Stimulated activated CD8-positive, alpha-beta memory T cell treated with anti-CD3 and anti-CD28 coated beads, Interleukin-12 subunit alpha, Interleukin-12 subunit beta, amount 100 ng/mL, for 1 hour (primary cell): ENCODE data around the gene ADAMTS17.

Experiments
- DNase-seq: peaks from one replicate; pipeline ENCODE4 v3.0.0-alpha.2; 2020; ENCODE audit warnings: low read depth

Gene ADAMTS17

GRCh38 chr15:100125401-100126191, 216.2 kb downstream of the ADAMTS17 start:
- no peak for DNase-seq

GRCh38 chr15:100124936-100125335, 216.8 kb downstream of the ADAMTS17 start:
- DNase-seq, result no peak

GRCh38 chr15:100124361-100124760, 217.4 kb downstream of the ADAMTS17 start:
- DNase-seq, result no peak

- no peak for DNase-seq
These were observed 218.2 kb downstream of the ADAMTS17 start for GRCh38 chr15:100123611-100124010.

- DNase-seq, result no peak
These were observed 220.5 kb downstream of the ADAMTS17 start for GRCh38 chr15:100121285-100121684.

- DNase-seq, result no peak
These were observed 221.7 kb downstream of the ADAMTS17 start for GRCh38 chr15:100120111-100120510.

GRCh38 chr15:100118546-100118945, 223.2 kb downstream of the ADAMTS17 start:
- no peak for DNase-seq

GRCh38 chr15:100116416-100117190, 225.2 kb downstream of the ADAMTS17 start:
- no peak for DNase-seq

- DNase-seq, result no peak
These were observed 226.1 kb downstream of the ADAMTS17 start for GRCh38 chr15:100115711-100116090.

GRCh38 chr15:100115066-100115710, 226.6 kb downstream of the ADAMTS17 start:
- no peak for DNase-seq

- no peak for DNase-seq
These were observed 227.2 kb downstream of the ADAMTS17 start for GRCh38 chr15:100114571-100114970.

GRCh38 chr15:100114100-100114499, 227.7 kb downstream of the ADAMTS17 start:
- no peak for DNase-seq

GRCh38 chr15:100113351-100114080, 228.3 kb downstream of the ADAMTS17 start:
- DNase-seq, result no peak

GRCh38 chr15:100112636-100113305, 229.0 kb downstream of the ADAMTS17 start:
- DNase-seq, result no peak

GRCh38 chr15:100112061-100112420, 229.7 kb downstream of the ADAMTS17 start:
- DNase-seq, result no peak

- DNase-seq, result no peak
These were observed 230.4 kb downstream of the ADAMTS17 start for GRCh38 chr15:100111125-100112060.

- no peak for DNase-seq
These were observed 232.2 kb downstream of the ADAMTS17 start for GRCh38 chr15:100109486-100110035.

GRCh38 chr15:100108846-100109245, 232.9 kb downstream of the ADAMTS17 start:
- no peak for DNase-seq

- no peak for DNase-seq
These were observed 233.4 kb downstream of the ADAMTS17 start for GRCh38 chr15:100108346-100108745.

GRCh38 chr15:100107606-100108225, 234.1 kb downstream of the ADAMTS17 start:
- no peak for DNase-seq
